Right atrium auricular region (tissue), 2 donors: ENCODE data around the gene ALG5. TPM values are rescaled to one million over a fixed set of nuclear protein-coding genes. Genes with fewer than 3 reads are reported as not detected.

Experiments
- DNase-seq: peaks from one replicate; pipeline ENCODE4 v3.0.0-alpha.2; 2019; ENCODE audit warnings: low spot score
- H3K27ac ChIP-seq, 2 donors: fragments of 200-600 bp; sonication (generic); 1 replicate in 1 of 2; 2 replicates in 1 of 2; pipeline ENCODE4 v1.5.1; 2016 to 2019
- H3K27me3 ChIP-seq, 2 donors: fragments of 200-600 bp; sonication (generic); one replicate each; pipeline versions ENCODE4 v1.5.1 to v1.6.0; 2017 to 2019
- H3K36me3 ChIP-seq: fragments of 200-600 bp; sonication (generic); one replicate; pipeline ENCODE4 v1.5.1; 2016
- H3K4me1 ChIP-seq, 2 donors: fragments of 200-600 bp; sonication (generic); one replicate each; pipeline versions ENCODE4 v1.5.1 to v1.6.0; 2017 to 2019
- H3K4me3 ChIP-seq, 2 donors: fragments of 200-600 bp; sonication (generic); 1 replicate in 1 of 2; 2 replicates in 1 of 2; pipeline ENCODE4 v1.5.1; 2017 to 2019; ENCODE audit warnings: mild to moderate bottlenecking in 1 of 2, moderate library complexity in 1 of 2
- H3K9me3 ChIP-seq, 2 donors: fragments of 200-600 bp; sonication (generic); one replicate each; pipeline ENCODE4 v1.5.1; 2019
- total RNA-seq, 2 donors: library from RNA; depleted of rRNA; stranded (reverse); fragments of >200 nt; gene quantifications; one replicate each; pipeline ENCODE4 v1.1.0, GENCODE V29; 2016
- TF ChIP-seq, protein P1 (sequence below), 2 donors: fragments of 200-600 bp; sonication (generic); IDR thresholded peaks; one replicate each; pipeline ENCODE4 v1.5.1; 2019; ENCODE audit warnings: antibody characterized with exemption in 2 of 2

The ALG5 gene
- total RNA-seq, 2 donors from 2014 or later = 15.4 to 17.0 TPM

DNA sequence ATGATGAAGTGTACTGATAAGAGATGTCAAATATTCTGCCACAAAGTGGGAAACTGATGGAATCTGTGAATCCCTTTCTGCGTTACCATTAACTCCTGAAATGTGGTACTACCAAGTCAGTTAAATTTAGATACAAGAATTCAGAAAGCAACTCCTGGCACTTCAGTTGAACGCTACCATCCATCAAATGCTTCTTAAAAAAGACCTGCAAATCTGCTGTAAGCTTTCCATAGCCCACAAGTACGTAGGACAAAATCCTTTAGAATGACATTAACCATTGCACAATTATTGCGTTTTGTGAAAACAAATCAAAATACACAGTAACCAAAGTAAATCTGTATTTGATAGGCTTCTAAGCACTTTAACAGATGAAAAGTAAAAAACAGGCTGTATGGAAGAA is 84.5 kb downstream of the ALG5 start:
- no peaks in the 10 kb centered on the region for H3K36me3 ChIP-seq
- TF ChIP-seq, protein P1, sequence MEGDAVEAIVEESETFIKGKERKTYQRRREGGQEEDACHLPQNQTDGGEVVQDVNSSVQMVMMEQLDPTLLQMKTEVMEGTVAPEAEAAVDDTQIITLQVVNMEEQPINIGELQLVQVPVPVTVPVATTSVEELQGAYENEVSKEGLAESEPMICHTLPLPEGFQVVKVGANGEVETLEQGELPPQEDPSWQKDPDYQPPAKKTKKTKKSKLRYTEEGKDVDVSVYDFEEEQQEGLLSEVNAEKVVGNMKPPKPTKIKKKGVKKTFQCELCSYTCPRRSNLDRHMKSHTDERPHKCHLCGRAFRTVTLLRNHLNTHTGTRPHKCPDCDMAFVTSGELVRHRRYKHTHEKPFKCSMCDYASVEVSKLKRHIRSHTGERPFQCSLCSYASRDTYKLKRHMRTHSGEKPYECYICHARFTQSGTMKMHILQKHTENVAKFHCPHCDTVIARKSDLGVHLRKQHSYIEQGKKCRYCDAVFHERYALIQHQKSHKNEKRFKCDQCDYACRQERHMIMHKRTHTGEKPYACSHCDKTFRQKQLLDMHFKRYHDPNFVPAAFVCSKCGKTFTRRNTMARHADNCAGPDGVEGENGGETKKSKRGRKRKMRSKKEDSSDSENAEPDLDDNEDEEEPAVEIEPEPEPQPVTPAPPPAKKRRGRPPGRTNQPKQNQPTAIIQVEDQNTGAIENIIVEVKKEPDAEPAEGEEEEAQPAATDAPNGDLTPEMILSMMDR (IDR thresholded peaks at IDR 0.05) = no peak
- H3K27ac ChIP-seq = no peak overlapping the region

DNA sequence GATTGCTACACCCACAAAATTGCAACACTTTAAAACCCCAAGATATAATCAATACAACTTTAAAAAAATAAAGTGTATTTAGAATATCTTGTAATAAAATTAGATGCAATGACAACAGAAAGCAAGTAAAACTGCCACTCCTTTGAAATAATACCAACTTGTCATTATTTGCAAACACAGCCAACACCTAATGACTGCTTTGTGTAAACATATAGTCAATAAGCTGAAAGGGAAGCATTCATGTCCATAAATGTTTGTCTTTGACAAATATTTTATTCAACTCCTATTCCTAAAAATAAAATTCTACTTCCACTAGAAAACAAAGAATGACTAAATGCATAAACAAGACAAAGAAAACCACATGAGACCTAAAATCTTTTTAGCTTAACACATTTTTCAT is 85.7 kb downstream of the ALG5 start:
- no peak for DNase-seq
- TF ChIP-seq, protein P1 (IDR thresholded peaks at IDR 0.05) = no peak
- H3K9me3 ChIP-seq = no peaks in the 10 kb centered on the region

More for the DNA sequence above, 84.5 kb downstream of the ALG5 start:
- Histone ChIP-seq H3K27me3 (no peaks in the 10 kb centered on the region), H3K9me3 (no peaks in the 10 kb centered on the region), H3K4me1 (peaks cover 0 to 11% of the 10 kb centered on the region in 2 donors), H3K4me3 (no peak overlapping the region)
- DNase-seq = no peak

DNA sequence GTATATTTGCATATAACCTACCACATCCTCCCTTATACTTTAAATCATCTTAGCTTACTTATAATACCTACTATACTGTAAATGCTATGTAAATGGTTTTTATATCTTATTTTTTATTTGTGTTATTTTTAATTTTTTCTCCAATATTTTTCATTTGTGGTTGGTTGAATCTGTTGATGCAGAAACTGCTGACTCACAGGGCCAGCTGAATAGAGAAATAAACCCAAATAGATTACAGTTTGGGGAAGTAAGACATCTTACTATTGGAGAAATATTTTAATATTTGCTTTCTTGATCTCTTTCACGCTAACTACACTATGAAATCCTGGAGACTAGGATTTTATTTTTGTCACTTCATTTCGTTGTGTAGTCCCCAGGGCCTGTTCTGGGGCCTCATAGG is 86.2 kb downstream of the ALG5 start:
- no peaks in the 10 kb centered on the region for H3K9me3 ChIP-seq
- H3K36me3 ChIP-seq = no peaks in the 10 kb centered on the region
- peaks cover 0 to under 1% of the 10 kb centered on the region in 2 donors for H3K4me1 ChIP-seq
- no peaks in the 10 kb centered on the region for H3K27me3 ChIP-seq
- no peak for DNase-seq
- TF ChIP-seq, protein P1 (IDR thresholded peaks at IDR 0.05) = no peak
- no peak overlapping the region for H3K4me3 ChIP-seq
- H3K27ac ChIP-seq = no peak overlapping the region

More for the DNA sequence above, 85.7 kb downstream of the ALG5 start:
- Histone ChIP-seq H3K36me3 (no peaks in the 10 kb centered on the region), H3K4me3 (no peak overlapping the region), H3K27ac (no peak overlapping the region), H3K27me3 (no peaks in the 10 kb centered on the region), H3K4me1 (peaks cover 0 to 5% of the 10 kb centered on the region in 2 donors)

DNA sequence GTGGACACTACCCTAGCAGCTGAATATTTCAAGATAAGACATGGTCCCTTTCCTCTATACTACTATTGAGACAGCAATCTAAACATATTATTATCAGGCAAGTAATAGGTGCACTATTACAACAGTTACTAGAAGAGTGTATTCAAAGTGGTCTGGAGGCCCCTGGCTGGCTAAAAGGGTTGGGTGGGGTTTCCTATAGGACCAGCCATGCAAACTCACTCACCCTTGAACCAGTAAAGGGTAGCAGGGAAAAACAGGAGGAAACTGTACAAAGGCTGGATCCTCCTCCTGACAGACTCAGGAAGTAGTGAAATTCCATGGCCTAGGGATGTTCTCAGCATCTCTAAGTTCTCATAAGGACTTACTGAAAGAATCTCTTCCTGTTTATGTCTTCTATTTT is 86.8 kb downstream of the ALG5 start:
- Histone ChIP-seq H3K4me1 (no peaks in the 10 kb centered on the region), H3K36me3 (no peaks in the 10 kb centered on the region), H3K27me3 (no peaks in the 10 kb centered on the region), H3K9me3 (no peaks in the 10 kb centered on the region), H3K27ac (no peak overlapping the region), H3K4me3 (no peak overlapping the region)
- TF ChIP-seq, protein P1 (IDR thresholded peaks at IDR 0.05) = no peak
- DNase-seq = no peak

DNA sequence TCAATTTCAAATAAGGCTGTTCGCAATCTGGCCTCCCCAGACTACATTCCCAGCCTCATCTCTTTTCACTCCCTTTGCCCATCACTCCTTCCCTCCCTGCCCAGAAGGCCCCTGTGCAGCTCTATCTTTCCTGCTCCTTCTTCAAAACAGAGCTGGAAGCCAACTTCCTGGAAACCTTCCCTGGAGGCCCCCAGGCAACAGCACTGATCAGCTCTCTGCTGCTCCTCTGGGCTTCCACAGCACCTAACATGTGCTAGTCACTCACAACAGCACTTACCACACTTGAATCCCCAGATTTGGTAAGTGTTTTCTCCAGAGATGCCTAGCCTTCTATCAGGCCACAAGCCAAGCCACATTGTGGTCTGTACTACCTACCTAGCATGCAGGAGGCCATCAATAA is 88.6 kb downstream of the ALG5 start:
- H3K27ac ChIP-seq = no peak overlapping the region
- no peaks in the 10 kb centered on the region for H3K27me3 ChIP-seq
- no peaks in the 10 kb centered on the region for H3K9me3 ChIP-seq
- TF ChIP-seq, protein P1 (IDR thresholded peaks at IDR 0.05) = no peak
- no peaks in the 10 kb centered on the region for H3K36me3 ChIP-seq
- no peaks in the 10 kb centered on the region for H3K4me1 ChIP-seq
- H3K4me3 ChIP-seq = no peak overlapping the region
- DNase-seq = no peak

DNA sequence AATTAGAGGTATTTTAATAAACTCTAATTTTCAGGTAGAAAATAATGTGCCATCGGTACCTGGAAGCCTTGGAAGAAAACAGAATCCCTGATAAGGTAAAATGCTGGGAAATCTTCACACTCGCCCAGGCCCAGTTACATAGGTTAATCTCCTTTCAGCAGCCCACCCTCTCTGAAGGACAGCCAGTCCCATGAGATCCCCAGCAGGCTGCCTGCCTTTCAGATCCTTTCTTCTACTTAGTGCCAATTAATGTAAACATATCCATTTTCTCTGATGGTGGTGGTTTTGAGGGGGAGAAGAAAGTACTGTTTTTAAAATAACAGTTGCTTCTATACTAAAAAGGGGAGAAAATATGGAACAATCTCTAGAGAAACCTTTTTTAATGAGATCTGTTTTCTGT is 91.3 kb downstream of the ALG5 start:
- Histone ChIP-seq H3K27me3 (no peaks in the 10 kb centered on the region), H3K9me3 (no peaks in the 10 kb centered on the region), H3K4me3 (no peak overlapping the region), H3K27ac (no peak overlapping the region), H3K4me1 (no peaks in the 10 kb centered on the region), H3K36me3 (no peaks in the 10 kb centered on the region)
- DNase-seq = no peak
- TF ChIP-seq, protein P1 (IDR thresholded peaks at IDR 0.05) = no peak
